Gastroesophageal sphincter (tissue), 4 donors: ENCODE measurements around the gene HSD17B13. TPM values are rescaled to one million over a fixed set of nuclear protein-coding genes. Genes with fewer than 3 reads are reported as not detected.

Source experiments
- ATAC-seq: fragments of 150-250 bp; one replicate; pipeline ENCODE4 v1.9.1; 2016; ENCODE audit warnings: mild to moderate bottlenecking, moderate library complexity
- H3K27ac ChIP-seq, 4 donors: fragments of 200-600 bp; sonication (generic) in 3 of 4; 1 replicate in 3 of 4; 2 replicates in 1 of 4; pipeline ENCODE4 v1.5.1; 2016 to 2019
- H3K27me3 ChIP-seq: fragments of 200-600 bp; sonication (generic); one replicate; pipeline ENCODE4 v1.5.1; 2019
- H3K36me3 ChIP-seq, 2 donors: fragments of 200-600 bp; sonication (generic); one replicate each; pipeline ENCODE4 v1.5.1; 2019; ENCODE audit warnings: control low read depth in 1 of 2
- H3K4me1 ChIP-seq, 3 donors: fragments of 200-600 bp; sonication (generic); 1 replicate in 2 of 3; 2 replicates in 1 of 3; pipeline ENCODE4 v1.5.1; 2016 to 2019; ENCODE audit warnings: control low read depth in 2 of 3
- H3K4me3 ChIP-seq, 2 donors: fragments of 200-600 bp; sonication (generic); one replicate each; pipeline ENCODE4 v1.5.1; 2019; ENCODE audit warnings: mild to moderate bottlenecking in 1 of 2, moderate library complexity in 1 of 2
- H3K9me3 ChIP-seq, 3 donors: fragments of 200-600 bp; sonication (generic); one replicate each; pipeline ENCODE4 v1.5.1; 2017 to 2019; ENCODE audit warnings: control low read depth in 2 of 3
- CTCF ChIP-seq, 4 experiments: fragments of 200-600 bp in 2 of 4; fragments of 450-650 bp in 2 of 4; sonication (generic) in 1 of 4; IDR thresholded peaks; one replicate each; pipeline ENCODE4 v1.5.1; 2017 to 2019; ENCODE audit warnings: antibody characterized with exemption in 4 of 4, mild to moderate bottlenecking in 2 of 4, moderate library complexity in 2 of 4
- EP300 ChIP-seq: sonication (generic); formaldehyde crosslinking; IDR thresholded peaks from one replicate; pipeline ENCODE4 v1.6.1; 2017; ENCODE audit warnings: antibody characterized with exemption, mild to moderate bottlenecking
- POLR2A ChIP-seq, 2 donors: fragments of 450-650 bp; IDR thresholded peaks; one replicate each; pipeline ENCODE4 v1.6.1; 2017; ENCODE audit warnings: antibody characterized with exemption in 2 of 2, mild to moderate bottlenecking in 2 of 2, moderate library complexity in 1 of 2
- POLR2AphosphoS5 ChIP-seq: sonication (generic); formaldehyde crosslinking; IDR thresholded peaks from one replicate; pipeline ENCODE4 v1.6.1; 2017; ENCODE audit warnings: antibody characterized with exemption
- WGBS, 2 donors: methylation state at CpG; one replicate each; pipeline ENCODE4 v1.1.5; 2018; ENCODE audit warnings: low coverage in 1 of 2; 5-methylcytosine and 5-hydroxymethylcytosine counted together
- total RNA-seq, 4 donors: library from RNA; depleted of rRNA; stranded (reverse); fragments of >200 nt; gene quantifications; one replicate each; pipeline ENCODE4 v1.1.0, GENCODE V29; 2016

Gene HSD17B13
- total RNA-seq, 4 donors from 2014 or later: 0.54 to 1.1 (median 0.67) TPM

GRCh38 chr4:87310691-87311335 is 11.9 kb downstream of the HSD17B13 start:
- Histone ChIP-seq H3K9me3 (no peaks in the 10 kb centered on the region), H3K4me1 (no peaks in the 10 kb centered on the region), H3K27ac (no peak overlapping the region), H3K27me3 (no peaks in the 10 kb centered on the region), H3K36me3 (no peaks in the 10 kb centered on the region), H3K4me3 (no peak overlapping the region)
- TF ChIP-seq CTCF (IDR thresholded peaks at IDR 0.05) (no peak), EP300 (no peak), POLR2AphosphoS5 (no peak)
- ATAC-seq: no peak
- WGBS, 2 donors: 85% methylated on average over 4 of the region's 4 CpGs; no CpG with 5 or more reads in 1 of the 2 donors

- Histone ChIP-seq H3K36me3 (no peaks in the 10 kb centered on the region), H3K27me3 (no peaks in the 10 kb centered on the region), H3K4me1 (no peaks in the 10 kb centered on the region), H3K9me3 (no peaks in the 10 kb centered on the region), H3K4me3 (no peak overlapping the region), H3K27ac (no peak overlapping the region)
- TF ChIP-seq POLR2AphosphoS5 (no peak), POLR2A (IDR thresholded peaks at IDR 0.05) (no peak), CTCF (IDR thresholded peaks at IDR 0.05) (no peak), EP300 (no peak)
- no peak for ATAC-seq
- WGBS, 2 donors: 80% methylated on average over 2 of the region's 2 CpGs; no CpG with 5 or more reads in 1 of the 2 donors
Observed at GRCh38 chr4:87309625-87310024, 13.1 kb downstream of the HSD17B13 start.

GRCh38 chr4:87306056-87306455 is 16.6 kb downstream of the HSD17B13 start:
- H3K36me3 ChIP-seq: no peaks in the 10 kb centered on the region
- 94 to 100% methylated on average over 1 of the region's 1 CpG for WGBS, 2 donors
- H3K4me1 ChIP-seq: no peaks in the 10 kb centered on the region
- no peaks in the 10 kb centered on the region for H3K9me3 ChIP-seq
- TF ChIP-seq CTCF (IDR thresholded peaks at IDR 0.05) (no peak), POLR2AphosphoS5 (no peak), POLR2A (IDR thresholded peaks at IDR 0.05) (no peak), EP300 (no peak)
- no peak for ATAC-seq
- H3K27me3 ChIP-seq: no peaks in the 10 kb centered on the region
- no peak overlapping the region for H3K27ac ChIP-seq
- no peak overlapping the region for H3K4me3 ChIP-seq

- Histone ChIP-seq H3K27me3 (no peaks in the 10 kb centered on the region), H3K9me3 (no peaks in the 10 kb centered on the region), H3K4me3 (no peak overlapping the region), H3K27ac (no peak overlapping the region), H3K36me3 (no peaks in the 10 kb centered on the region), H3K4me1 (no peaks in the 10 kb centered on the region)
- WGBS, 2 donors: 77 to 90% methylated on average over 7 of the region's 7 CpGs
- TF ChIP-seq POLR2AphosphoS5: no peak
- no peak for TF ChIP-seq POLR2A (IDR thresholded peaks at IDR 0.05)
- no peak for TF ChIP-seq CTCF (IDR thresholded peaks at IDR 0.05)
- TF ChIP-seq EP300: no peak
- no peak for ATAC-seq
Observed at GRCh38 chr4:87305562-87305961, 17.1 kb downstream of the HSD17B13 start.

GRCh38 chr4:87304745-87305432 is 17.8 kb downstream of the HSD17B13 start:
- Histone ChIP-seq H3K4me1 (no peaks in the 10 kb centered on the region), H3K27ac (no peak overlapping the region), H3K9me3 (no peaks in the 10 kb centered on the region), H3K27me3 (no peaks in the 10 kb centered on the region), H3K4me3 (no peak overlapping the region), H3K36me3 (no peaks in the 10 kb centered on the region)
- 74 to 77% methylated on average over 10 of the region's 10 CpGs for WGBS, 2 donors
- TF ChIP-seq POLR2A (IDR thresholded peaks at IDR 0.05) (no peak), POLR2AphosphoS5 (no peak), CTCF (IDR thresholded peaks at IDR 0.05) (no peak), EP300 (no peak)
- ATAC-seq: no peak
